DND-41 (cell line): Measurements from ENCODE around the gene TAF10.

Source experiments
- ATAC-seq: fragments of 200-7000 bp; cut with Tn5 transposase; 3 replicates; pipeline ENCODE4 v1.9.1; 2021; ENCODE audit warnings: low read depth; ENCODE audit not compliant: insufficient read depth
- DNase-seq: peaks from one replicate; pipeline ENCODE4 v3.0.0-alpha.2; 2020
- H2AFZ ChIP-seq: 2 replicates; pipeline ENCODE4 v1.6.0; 2012; ENCODE audit warnings: low read depth, low read length
- H3K27ac ChIP-seq: 2 replicates; pipeline ENCODE4 v1.5.1; 2012; ENCODE audit warnings: low read length, inconsistent platforms
- H3K27me3 ChIP-seq: fragments of 200-600 bp; sonication (generic); 2 replicates; pipeline ENCODE4 v1.6.0; 2012; ENCODE audit warnings: low read length, mild to moderate bottlenecking, inconsistent platforms; ENCODE audit not compliant: insufficient read depth, poor library complexity
- H3K36me3 ChIP-seq: 2 replicates; pipeline ENCODE4 v1.5.1; 2012; ENCODE audit warnings: low read length, inconsistent platforms; ENCODE audit not compliant: insufficient read depth
- H3K4me1 ChIP-seq: 2 replicates; pipeline ENCODE4 v1.5.1; 2012; ENCODE audit warnings: mild to moderate bottlenecking, low read length; ENCODE audit not compliant: insufficient read depth
- H3K4me2 ChIP-seq: 2 replicates; pipeline ENCODE4 v1.6.0; 2012; ENCODE audit warnings: mild to moderate bottlenecking, moderate library complexity, low read length, inconsistent platforms; ENCODE audit not compliant: insufficient read depth
- H3K4me3 ChIP-seq, 2 experiments: fragments of 200-600 bp in 1 of 2; shearing (Covaris generic) in 1 of 2; 2 replicates each; pipeline ENCODE4 v1.5.1; 2012 to 2016; ENCODE audit warnings: inconsistent platforms in 2 of 2, low read length in 2 of 2, mild to moderate bottlenecking in 2 of 2, low read depth in 1 of 2, moderate library complexity in 1 of 2
- H3K79me2 ChIP-seq: 2 replicates; pipeline ENCODE4 v1.6.0; 2012; ENCODE audit warnings: low read length, inconsistent platforms; ENCODE audit not compliant: insufficient read depth
- H3K9ac ChIP-seq: 2 replicates; pipeline ENCODE4 v1.6.0; 2012; ENCODE audit warnings: low read depth, mild to moderate bottlenecking, inconsistent platforms, low read length, moderate library complexity
- H3K9me3 ChIP-seq: 2 replicates; pipeline ENCODE4 v1.5.1; 2012; ENCODE audit warnings: low read length, moderate library complexity, mild to moderate bottlenecking, inconsistent platforms; ENCODE audit not compliant: insufficient read depth, severe bottlenecking
- H4K20me1 ChIP-seq: 2 replicates; pipeline ENCODE4 v1.6.0; 2012; ENCODE audit warnings: low read length; ENCODE audit not compliant: insufficient read depth
- CTCF ChIP-seq: IDR thresholded peaks from 2 replicates; pipeline ENCODE4 v1.5.1; 2012; ENCODE audit warnings: borderline replicate concordance, low read length, moderate library complexity, mild to moderate bottlenecking; ENCODE audit not compliant: poor library complexity, severe bottlenecking; ENCODE audit errors: extremely low read depth
- EZH2 ChIP-seq: IDR thresholded peaks from 3 replicates; pipeline ENCODE4 v1.6.1; 2012; ENCODE audit warnings: borderline replicate concordance, low read depth, mild to moderate bottlenecking, moderate library complexity, low read length, inconsistent platforms; ENCODE audit not compliant: severe bottlenecking

The TAF10 gene

GRCh38 chr11:6613496-6613895 is 1.5 kb upstream of the TAF10 start:
- Histone ChIP-seq H3K27me3 (no peaks in the 10 kb centered on the region), H3K4me1 (peaks cover 53% of the 10 kb centered on the region), H3K79me2 (peaks cover 36% of the 10 kb centered on the region), H3K9me3 (no peaks in the 10 kb centered on the region), H3K36me3 (peaks cover 59% of the 10 kb centered on the region), H3K4me2 (peak overlapping the region; percentile 99), H4K20me1 (peaks cover 14% of the 10 kb centered on the region), H3K27ac (no peak overlapping the region), H3K4me3 (no peak overlapping the region), H2AFZ (no peak overlapping the region), H3K9ac (peak overlapping the region; percentile 72)
- ATAC-seq (no peak), DNase-seq (no peak)
- TF ChIP-seq CTCF (no peak), EZH2 (no peak)

- TF ChIP-seq CTCF (no peak), EZH2 (no peak)
- Histone ChIP-seq H3K27me3 (no peaks in the 10 kb centered on the region), H3K9ac (peak overlapping the region; percentile 72), H3K27ac (peak overlapping the region; percentile 75), H3K4me3 (peak overlapping the region; percentile 69 to 74), H3K79me2 (peaks cover 27% of the 10 kb centered on the region), H3K9me3 (no peaks in the 10 kb centered on the region), H4K20me1 (peaks cover 19% of the 10 kb centered on the region), H3K36me3 (peaks cover 67% of the 10 kb centered on the region), H2AFZ (peak overlapping the region; percentile 61; the same call in 1 of the 2 replicates), H3K4me2 (peak overlapping the region; percentile 99), H3K4me1 (peaks cover 48% of the 10 kb centered on the region)
- ATAC-seq (no peak; the same call in 2 of the 3 replicates), DNase-seq (no peak)
Observed at GRCh38 chr11:6611963-6612212, 128 bp downstream of the TAF10 start.

GRCh38 chr11:6611092-6611962 is 689 bp downstream of the TAF10 start:
- H3K79me2 ChIP-seq, result peaks cover 30% of the 10 kb centered on the region
- peak overlapping the region; percentile 75 for H3K27ac ChIP-seq
- DNase-seq (peak; percentile 46), ATAC-seq (peak; percentile 18)
- H3K4me1 ChIP-seq, result peaks cover 53% of the 10 kb centered on the region
- H3K9me3 ChIP-seq, result no peaks in the 10 kb centered on the region
- peaks cover 19% of the 10 kb centered on the region for H4K20me1 ChIP-seq
- H3K9ac ChIP-seq, result peak overlapping the region; percentile 72
- H3K4me3 ChIP-seq, result peak overlapping the region; percentile 69 to 74
- peak overlapping the region; percentile 99 for H3K4me2 ChIP-seq
- peak overlapping the region; percentile 61; the same call in 1 of the 2 replicates for H2AFZ ChIP-seq
- H3K36me3 ChIP-seq, result peaks cover 63% of the 10 kb centered on the region
- H3K27me3 ChIP-seq, result no peaks in the 10 kb centered on the region
- TF ChIP-seq CTCF (no peak), EZH2 (no peak)
